LNCaP clone FGC (cell line): ENCODE results near the gene HLA-DMB.
"Not testable (repeated sequence)": the region's sequence is repeated elsewhere in the genome, so short reads cannot be mapped to it uniquely, and the experiment has no call there.

Source experiments
- DNase-seq: peaks from one replicate; pipeline ENCODE4 v3.0.0-alpha.2; 2011; ENCODE audit warnings: low read depth
- H3K4me3 ChIP-seq: 2 replicates; pipeline ENCODE4 v1.5.1; 2011; ENCODE audit warnings: mild to moderate bottlenecking, low read depth, low read length, control low read depth
- TF ChIP-seq, protein P1 (sequence below): IDR thresholded peaks from 2 replicates; pipeline ENCODE4 v1.5.1; 2012; ENCODE audit warnings: mild to moderate bottlenecking; ENCODE audit not compliant: control insufficient read depth, insufficient read depth; ENCODE audit errors: extremely low read depth

The HLA-DMB gene

DNA sequence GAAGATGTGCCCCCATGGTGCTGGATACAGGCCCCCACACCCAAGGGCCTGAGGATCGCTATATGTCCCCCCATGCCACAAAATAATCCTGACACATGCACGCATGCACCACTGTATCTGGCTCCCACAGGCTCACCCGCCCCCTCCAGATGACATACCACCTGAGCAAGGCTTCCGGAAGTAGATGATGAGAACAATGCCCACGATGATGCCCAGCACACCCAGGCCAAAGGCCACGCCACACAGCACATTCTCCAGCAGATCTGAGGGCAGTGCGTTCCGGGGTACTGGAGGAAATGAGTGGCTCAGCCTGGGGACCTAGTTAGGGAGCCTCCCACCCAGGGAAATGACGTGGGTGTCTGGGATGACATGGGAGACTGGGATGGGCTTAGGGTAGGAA is 8.3 kb upstream of the HLA-DMB start:
- no peak for DNase-seq
- no peak overlapping the region for H3K4me3 ChIP-seq
- TF ChIP-seq, protein P1, sequence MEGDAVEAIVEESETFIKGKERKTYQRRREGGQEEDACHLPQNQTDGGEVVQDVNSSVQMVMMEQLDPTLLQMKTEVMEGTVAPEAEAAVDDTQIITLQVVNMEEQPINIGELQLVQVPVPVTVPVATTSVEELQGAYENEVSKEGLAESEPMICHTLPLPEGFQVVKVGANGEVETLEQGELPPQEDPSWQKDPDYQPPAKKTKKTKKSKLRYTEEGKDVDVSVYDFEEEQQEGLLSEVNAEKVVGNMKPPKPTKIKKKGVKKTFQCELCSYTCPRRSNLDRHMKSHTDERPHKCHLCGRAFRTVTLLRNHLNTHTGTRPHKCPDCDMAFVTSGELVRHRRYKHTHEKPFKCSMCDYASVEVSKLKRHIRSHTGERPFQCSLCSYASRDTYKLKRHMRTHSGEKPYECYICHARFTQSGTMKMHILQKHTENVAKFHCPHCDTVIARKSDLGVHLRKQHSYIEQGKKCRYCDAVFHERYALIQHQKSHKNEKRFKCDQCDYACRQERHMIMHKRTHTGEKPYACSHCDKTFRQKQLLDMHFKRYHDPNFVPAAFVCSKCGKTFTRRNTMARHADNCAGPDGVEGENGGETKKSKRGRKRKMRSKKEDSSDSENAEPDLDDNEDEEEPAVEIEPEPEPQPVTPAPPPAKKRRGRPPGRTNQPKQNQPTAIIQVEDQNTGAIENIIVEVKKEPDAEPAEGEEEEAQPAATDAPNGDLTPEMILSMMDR: no peak

DNA sequence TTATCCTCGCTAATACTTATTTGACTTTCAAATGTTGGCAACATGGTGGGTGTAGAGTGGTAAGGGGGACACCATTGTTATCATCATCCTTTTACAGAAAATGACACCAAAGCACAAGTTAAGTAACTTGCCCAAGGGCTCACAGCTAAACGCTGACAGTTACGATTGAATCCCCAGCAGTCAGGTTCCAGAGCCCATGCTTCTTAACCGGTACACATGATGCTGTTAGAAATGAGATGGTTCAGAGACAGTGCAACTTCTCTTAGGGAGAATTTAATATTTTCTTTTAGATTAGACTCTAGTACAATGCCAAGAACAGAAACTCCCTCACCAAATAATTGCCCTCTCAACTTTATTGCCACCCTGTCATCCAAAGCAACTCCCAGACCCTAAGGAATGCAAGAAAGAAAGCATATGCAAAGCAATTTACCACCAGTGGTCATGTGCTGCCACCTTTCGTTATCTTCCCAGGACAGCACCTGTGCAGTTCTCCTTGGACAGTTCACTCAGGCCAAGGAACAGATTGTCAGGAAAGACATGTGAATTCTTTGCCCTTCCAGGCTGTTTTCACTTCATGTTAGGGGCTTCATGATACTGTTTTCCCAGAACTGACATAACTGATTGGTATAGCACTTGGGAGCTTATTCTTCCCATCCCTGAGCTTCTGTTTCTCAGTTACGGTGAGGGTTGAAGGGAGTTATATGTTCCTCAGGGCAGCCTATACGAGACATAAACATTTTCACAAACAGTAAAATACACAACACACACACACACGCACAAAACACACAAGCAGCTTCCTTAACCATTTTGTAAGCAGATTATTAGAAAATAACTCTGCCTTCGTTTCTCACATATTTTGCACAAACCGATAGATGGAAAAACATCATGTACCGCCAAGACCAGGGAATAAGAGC is 7.0 kb upstream of the HLA-DMB start:
- no peak overlapping the region for H3K4me3 ChIP-seq
- DNase-seq: no peak
- TF ChIP-seq, protein P1: peak; percentile 97

DNA sequence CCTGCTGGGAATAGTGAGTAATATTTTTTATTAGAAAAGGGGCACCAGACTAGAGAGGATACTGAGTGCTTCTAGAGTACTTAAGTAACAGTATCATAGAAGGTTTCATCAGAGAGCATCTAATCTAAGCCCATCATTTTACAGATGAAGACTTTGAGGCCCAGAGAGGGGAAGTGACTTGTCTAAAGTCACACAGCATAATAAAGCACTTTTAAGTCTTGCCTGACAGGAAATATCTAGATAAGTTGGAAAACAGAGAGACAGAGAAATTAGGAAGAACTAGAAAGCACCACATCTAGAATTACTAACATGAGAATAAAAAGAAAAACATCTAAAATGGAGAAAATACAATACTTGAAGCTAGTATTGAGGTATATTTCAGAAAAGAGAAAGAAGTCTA is 6.1 kb upstream of the HLA-DMB start:
- TF ChIP-seq, protein P1: no peak
- no peak for DNase-seq
- H3K4me3 ChIP-seq: no peak overlapping the region

DNA sequence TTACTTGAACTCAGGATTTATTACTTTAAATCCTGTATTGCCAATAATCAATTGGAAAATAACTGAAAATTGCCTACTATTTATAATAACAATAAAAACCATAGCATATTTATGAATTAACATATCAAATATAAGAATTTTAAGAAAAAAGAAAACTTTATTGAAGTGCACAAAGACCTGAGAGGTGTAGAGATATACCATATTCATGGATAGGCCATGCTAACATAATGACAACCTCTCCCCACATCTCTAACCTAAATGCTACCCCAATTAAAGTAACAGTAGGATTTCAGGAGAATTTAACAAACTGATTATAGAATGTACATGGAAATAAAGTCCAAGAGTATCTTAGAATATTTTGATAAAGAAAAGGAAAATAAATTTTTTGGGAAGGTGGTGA is 5.1 kb upstream of the HLA-DMB start:
- DNase-seq: no peak
- TF ChIP-seq, protein P1: no peak
- H3K4me3 ChIP-seq: no peak overlapping the region

DNA sequence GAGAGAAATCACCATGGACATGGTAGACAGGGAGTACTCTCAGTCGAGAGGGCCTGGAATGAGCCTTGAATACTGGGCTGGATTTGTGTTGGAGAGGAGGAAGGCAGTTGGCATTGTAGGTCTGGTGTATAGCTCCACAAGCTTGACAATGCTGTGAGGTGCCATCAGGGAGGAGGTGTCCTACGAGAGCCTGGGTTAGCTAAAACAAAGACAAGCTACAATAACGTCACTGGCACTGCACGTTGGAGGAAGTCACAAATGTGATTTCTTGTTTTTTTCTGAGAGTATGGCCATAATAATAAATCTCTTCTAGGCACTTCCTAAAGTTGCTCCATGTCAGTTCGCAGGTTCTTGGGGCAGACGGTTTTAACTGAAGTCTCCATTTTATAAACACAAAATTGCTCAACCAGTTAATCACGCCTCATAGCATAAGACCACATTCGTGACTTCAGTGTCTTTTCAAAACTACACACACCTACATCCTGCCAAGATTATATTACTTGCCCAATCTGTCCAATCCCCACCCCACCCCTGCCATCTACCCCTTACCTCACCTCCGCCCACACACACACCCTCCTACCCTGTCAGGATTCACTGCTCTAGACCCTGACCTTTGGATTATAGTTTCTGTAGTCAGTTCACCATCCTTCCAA is 4.4 kb upstream of the HLA-DMB start:
- H3K4me3 ChIP-seq: no peak overlapping the region
- TF ChIP-seq, protein P1: no peak
- DNase-seq: no peak

DNA sequence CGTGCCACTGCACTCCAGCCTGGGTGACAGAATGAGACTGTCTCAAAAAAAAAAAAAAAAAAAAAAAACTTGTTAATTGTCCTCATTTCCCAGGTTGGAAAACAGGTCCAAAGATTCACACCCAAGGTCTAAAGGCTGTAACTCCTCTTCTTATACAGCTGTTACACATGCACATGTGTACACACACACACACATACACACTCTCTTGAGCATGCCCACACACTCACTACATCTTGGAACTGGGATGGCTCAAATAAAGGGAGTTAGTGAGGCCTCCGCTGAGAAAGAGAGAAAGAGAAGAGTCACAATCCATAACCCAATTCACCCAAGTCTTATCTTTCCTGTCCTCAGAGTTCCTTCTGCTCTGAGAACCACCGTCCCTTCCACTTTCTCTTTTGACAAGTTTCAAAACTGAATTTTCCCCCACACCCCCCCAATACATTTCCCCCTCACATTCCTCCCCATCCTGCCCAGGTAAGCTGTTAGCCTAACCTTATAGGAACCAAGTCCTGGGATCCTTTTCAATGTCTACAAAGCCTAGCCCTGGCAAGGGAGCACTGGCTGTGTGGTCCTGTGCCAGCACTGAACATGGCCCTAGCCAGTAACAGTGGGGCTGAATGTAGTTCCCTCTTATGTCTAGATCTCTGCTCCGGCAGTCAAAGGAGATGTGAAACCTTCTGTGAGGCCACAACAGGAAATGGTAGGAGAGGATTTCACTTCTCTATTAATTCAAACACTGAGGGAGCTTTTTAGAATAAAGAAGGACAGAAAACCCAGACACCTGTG is 3.2 kb upstream of the HLA-DMB start:
- no peak overlapping the region for H3K4me3 ChIP-seq
- DNase-seq: no peak
- TF ChIP-seq, protein P1: no peak

DNA sequence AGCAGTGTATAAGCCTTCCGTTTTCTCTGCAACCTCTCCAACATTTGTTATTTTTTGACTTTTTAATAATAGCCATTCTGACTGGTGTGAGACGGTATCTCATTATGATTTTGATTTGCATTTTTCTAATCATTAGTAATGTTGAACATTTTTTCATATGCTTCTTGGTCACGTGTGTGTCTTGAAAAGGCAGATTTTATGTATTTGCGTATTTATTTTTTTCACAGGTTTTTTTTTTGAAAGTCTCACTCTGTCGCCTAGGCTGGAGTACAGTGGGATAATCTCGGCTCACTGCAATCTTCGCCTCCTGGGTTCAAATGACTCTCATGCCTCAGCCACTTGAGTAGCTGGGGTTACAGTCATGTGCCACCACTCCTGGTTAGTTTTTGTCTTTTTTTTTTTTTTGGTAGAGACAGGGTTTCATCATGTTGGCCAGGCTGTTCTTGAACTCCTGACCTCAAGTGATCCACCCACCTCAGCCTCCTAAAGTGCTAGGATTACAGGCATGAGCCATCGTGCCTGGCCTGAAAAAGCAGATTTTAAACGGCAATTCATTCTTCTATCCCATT is 1.8 kb upstream of the HLA-DMB start:
- not testable (repeated sequence) for H3K4me3 ChIP-seq

More for the DNA sequence above, 1.8 kb upstream of the HLA-DMB start:
- not testable (repeated sequence) for DNase-seq
